ENCODE results near the gene AADACL4.

GRCh38 chr1:12715896-12716437 lies 72.1 kb downstream of the AADACL4 start, which contains the start of gene AADACL3:
- TF ChIP-seq CTCF (IDR thresholded peaks at IDR 0.05; ENCODE audit: low read depth, low read length) (no peak), POLR2A (IDR thresholded peaks at IDR 0.05; ENCODE audit: extremely low read depth, insufficient read length) (no peak)
